T47D (cell line): ENCODE results near the gene RAB8A.
"Not testable (repeated sequence)": the region's sequence is repeated elsewhere in the genome, so short reads cannot be mapped to it uniquely, and the experiment has no call there.

Experiments
- DNase-seq, 2 experiments: peaks; one replicate each; pipeline versions ENCODE4 v3.0.0 to v3.0.0-alpha.2; 2011 to 2012; ENCODE audit warnings: low read depth in 1 of 2, low spot score in 1 of 2
- JUND ChIP-seq: IDR thresholded peaks from 2 replicates; pipeline ENCODE4 v1.6.1; 2012; ENCODE audit warnings: low read depth
- in situ Hi-C: cut with HindIII; loops from 2 replicates; pipeline ENCODE4 v1.10.0; 2016; ENCODE audit warnings: low sequenced_read_pairs, low pct_unique_long_range_greater_than_20kb

Gene RAB8A

GRCh38 chr19:16161840-16162239 is 50.2 kb downstream of the RAB8A start:
- TF ChIP-seq JUND = no peak
- no peak for DNase-seq
- in situ Hi-C loops = no loop called here

- no peak for TF ChIP-seq JUND
- in situ Hi-C loops = no loop called here
- no peak for DNase-seq
Observed at GRCh38 chr19:16164222-16164890, 52.7 kb downstream of the RAB8A start.

GRCh38 chr19:16166417-16166816 is 54.7 kb downstream of the RAB8A start:
- no peak for DNase-seq
- in situ Hi-C loops = no loop called here
- no peak for TF ChIP-seq JUND

GRCh38 chr19:16167055-16167454 is 55.4 kb downstream of the RAB8A start:
- no peak for DNase-seq
- TF ChIP-seq JUND = no peak
- in situ Hi-C loops = no loop called here

GRCh38 chr19:16168465-16169081 is 56.9 kb downstream of the RAB8A start:
- no peak for TF ChIP-seq JUND
- in situ Hi-C loops = no loop called here

GRCh38 chr19:16170134-16170533 is 58.4 kb downstream of the RAB8A start:
- TF ChIP-seq JUND = no peak
- in situ Hi-C loops = no loop called here

More at GRCh38 chr19:16168465-16169081, 56.9 kb downstream of the RAB8A start:
- DNase-seq = peak in 1 of 2 experiments; percentile 25

GRCh38 chr19:16175954-16176353 is 64.3 kb downstream of the RAB8A start:
- in situ Hi-C loops = no loop called here
- DNase-seq = no peak
- no peak for TF ChIP-seq JUND

More at GRCh38 chr19:16170134-16170533, 58.4 kb downstream of the RAB8A start:
- DNase-seq = no peak

- in situ Hi-C loops, DNase-seq: not testable (repeated sequence)
Observed at GRCh38 chr19:16178866-16179265, 67.2 kb downstream of the RAB8A start.

- DNase-seq = no peak
- in situ Hi-C loops = no loop called here
- no peak for TF ChIP-seq JUND
Observed at GRCh38 chr19:16180611-16181010, 68.9 kb downstream of the RAB8A start.
